Naive thymus-derived CD4-positive, alpha-beta T cell (primary cell): ENCODE data around the gene MAMDC2. TPM values are rescaled to one million over a fixed set of nuclear protein-coding genes. Genes with fewer than 3 reads are reported as not detected.

Experiments used
- ATAC-seq: fragments of 150-1000 bp; cut with Tn5 transposase; 2 replicates; pipeline ENCODE4 v1.10.0; 2021; ENCODE audit warnings: mild to moderate bottlenecking, moderate library complexity
- CTCF ChIA-PET: fragments of 350-600 bp; sonication (Branson Sonifier 250); formaldehyde crosslinking; loops from one replicate; lab custom pipeline; 2021; ENCODE audit warnings: antibody characterized with exemption; lab: Charles Lee
- POLR2A ChIA-PET: fragments of 350-600 bp; sonication (Branson Sonifier 250); formaldehyde crosslinking; loops from one replicate; lab custom pipeline; 2021; ENCODE audit warnings: antibody characterized with exemption, inconsistent platforms; lab: Charles Lee
- DNase-seq, 9 donors: peaks; one replicate each; pipeline versions ENCODE4 v3.0.0 to v3.0.0-alpha.2; 2020 to 2022; ENCODE audit warnings: mixed read lengths in 1 of 9
- H3K27ac ChIP-seq: one replicate; pipeline ENCODE4 v1.7.0; 2013; ENCODE audit warnings: mild to moderate bottlenecking, low read depth, low read length, moderate library complexity
- H3K27me3 ChIP-seq, 2 donors: one replicate each; pipeline ENCODE4 v1.7.0; 2013; ENCODE audit warnings: low read length in 2 of 2, mild to moderate bottlenecking in 2 of 2, moderate library complexity in 2 of 2; ENCODE audit not compliant: control insufficient read depth in 2 of 2, insufficient read depth in 2 of 2
- H3K36me3 ChIP-seq, 3 experiments: 1 replicate in 2 of 3; 2 replicates in 1 of 3; pipeline ENCODE4 v1.7.0; 2013; ENCODE audit warnings: low read length in 3 of 3, mild to moderate bottlenecking in 3 of 3, moderate library complexity in 1 of 3; ENCODE audit not compliant: insufficient read depth in 3 of 3, control insufficient read depth in 2 of 3
- H3K4me1 ChIP-seq, 2 donors: one replicate each; pipeline ENCODE4 v1.7.0; 2013; ENCODE audit warnings: low read length in 2 of 2, mild to moderate bottlenecking in 2 of 2, moderate library complexity in 1 of 2; ENCODE audit not compliant: control insufficient read depth in 2 of 2, insufficient read depth in 2 of 2
- H3K4me3 ChIP-seq: 2 replicates; pipeline ENCODE4 v1.7.0; 2013; ENCODE audit warnings: mild to moderate bottlenecking, low read length
- H3K9me3 ChIP-seq, 3 experiments: 1 replicate in 2 of 3; 2 replicates in 1 of 3; pipeline ENCODE4 v1.7.0; 2013; ENCODE audit warnings: low read length in 3 of 3; ENCODE audit not compliant: control insufficient read depth in 2 of 3
- H3K27ac Mint-ChIP-seq, 9 donors: one replicate each; pipeline ENCODE4 v1.8.0; 2020 to 2022; ENCODE audit warnings: mixed read lengths in 9 of 9, mild to moderate bottlenecking in 8 of 9, moderate library complexity in 5 of 9, inconsistent platforms in 2 of 9
- H3K27me3 Mint-ChIP-seq, 5 donors: one replicate each; pipeline ENCODE4 v1.8.0; 2021 to 2022; ENCODE audit warnings: mixed read lengths in 5 of 5, mild to moderate bottlenecking in 1 of 5
- H3K36me3 Mint-ChIP-seq, 5 donors: one replicate each; pipeline ENCODE4 v1.8.0; 2020 to 2022; ENCODE audit warnings: mixed read lengths in 5 of 5, mild to moderate bottlenecking in 3 of 5, inconsistent platforms in 1 of 5
- H3K4me1 Mint-ChIP-seq, 7 donors: one replicate each; pipeline ENCODE4 v1.8.0; 2020 to 2022; ENCODE audit warnings: mixed read lengths in 7 of 7, mild to moderate bottlenecking in 3 of 7, inconsistent platforms in 1 of 7
- H3K4me3 Mint-ChIP-seq, 10 donors: one replicate each; pipeline ENCODE4 v1.8.0; 2020 to 2022; ENCODE audit warnings: mild to moderate bottlenecking in 10 of 10, mixed read lengths in 10 of 10, moderate library complexity in 6 of 10, inconsistent platforms in 2 of 10
- H3K9me3 Mint-ChIP-seq, 11 donors: one replicate each; pipeline ENCODE4 v1.8.0; 2020 to 2022; ENCODE audit warnings: mixed read lengths in 11 of 11, mild to moderate bottlenecking in 4 of 11, inconsistent platforms in 1 of 11, moderate library complexity in 1 of 11
- intact Hi-C, 2 donors: fragments of 100-400 bp; cut with micrococcal nuclease; formaldehyde crosslinking; loops; one replicate each; pipeline ENCODE4 v1.15.1; 2023
- polyA plus RNA-seq, 2 donors: library from polyadenylated mRNA; unstranded; fragments of 300-500 nt; fragmentation: Illumina TruSeq; gene quantifications; one replicate each; pipeline ENCODE4 v1.2.3, GENCODE V29; 2021
- total RNA-seq, 6 experiments: library from RNA in 5 of 6; stranded (reverse) in 5 of 6; gene quantifications; 1 replicate in 5 of 6; 2 replicates in 1 of 6; pipeline ENCODE4 v1.2.3 and lab custom pipeline; 2021 to 2026

Gene MAMDC2
- total and polyA plus RNA-seq, 7 experiments from 2014 or later = 0.61 TPM; not detected in 6

DNA sequence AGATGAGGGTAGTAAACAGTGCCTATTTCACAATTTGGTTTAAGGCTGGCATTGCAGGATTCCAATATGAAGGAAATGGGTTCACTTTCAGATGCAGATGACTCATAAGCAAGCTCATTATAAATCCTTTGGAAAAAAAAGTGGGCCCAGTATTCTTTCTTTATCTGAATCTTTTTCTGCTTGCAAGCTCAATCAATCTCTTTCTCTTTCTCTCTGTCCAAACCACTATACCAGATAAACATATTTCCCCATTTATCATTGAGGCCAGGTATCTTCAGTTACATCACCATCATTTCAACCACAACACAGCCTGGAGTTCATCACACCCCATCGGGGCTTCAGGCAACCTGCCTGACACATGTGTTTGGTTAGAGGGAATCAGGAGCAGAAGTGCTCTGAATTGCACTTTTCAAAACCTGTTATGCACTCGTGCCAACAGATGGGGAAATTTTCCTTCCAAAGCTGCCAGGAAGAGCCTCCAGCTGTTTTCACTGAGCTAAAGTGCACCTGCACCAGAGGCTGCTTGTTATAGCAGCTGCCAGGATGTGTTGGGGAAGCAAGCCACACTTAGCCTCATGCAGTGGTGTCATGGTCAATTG lies 30.0 kb upstream of the MAMDC2 start:
- Mint-ChIP-seq H3K27me3 (peaks cover 0 to 18% (median 4%) of the 10 kb centered on the region in 5 donors), H3K36me3 (no peaks in the 10 kb centered on the region), H3K9me3 (no peaks in the 10 kb centered on the region), H3K27ac (no peak overlapping the region), H3K4me1 (peaks cover 0 to 2% (median 0%) of the 10 kb centered on the region in 7 donors), H3K4me3 (no peak overlapping the region)
- POLR2A ChIA-PET = no interaction called here
- H3K27me3 ChIP-seq = no peaks in the 10 kb centered on the region
- no peaks in the 10 kb centered on the region for H3K4me1 ChIP-seq
- CTCF ChIA-PET = no interaction called here
- no peak overlapping the region for H3K4me3 ChIP-seq
- H3K9me3 ChIP-seq = no peaks in the 10 kb centered on the region
- no peak for DNase-seq
- ATAC-seq = no peak
- intact Hi-C loops = no loop called here
- no peaks in the 10 kb centered on the region for H3K36me3 ChIP-seq
- H3K27ac ChIP-seq = no peak overlapping the region

- no peaks in the 10 kb centered on the region for H3K9me3 Mint-ChIP-seq
- peaks cover 0 to 16% (median 8%) of the 10 kb centered on the region in 5 donors for H3K27me3 Mint-ChIP-seq
These were observed 28.5 kb upstream of the MAMDC2 start for GRCh38 chr9:70015099-70015498.

GRCh38 chr9:70020217-70020616 lies 23.4 kb upstream of the MAMDC2 start:
- Mint-ChIP-seq H3K4me3 (no peak overlapping the region), H3K27ac (no peak overlapping the region), H3K27me3 (peaks cover 6 to 20% (median 14%) of the 10 kb centered on the region in 5 donors), H3K36me3 (no peaks in the 10 kb centered on the region), H3K4me1 (no peaks in the 10 kb centered on the region), H3K9me3 (peaks cover 0 to 8% (median 0%) of the 10 kb centered on the region in 11 donors)
- DNase-seq = no peak
- Histone ChIP-seq H3K4me3 (no peak overlapping the region), H3K9me3 (no peaks in the 10 kb centered on the region), H3K4me1 (no peaks in the 10 kb centered on the region), H3K27ac (no peak overlapping the region), H3K36me3 (no peaks in the 10 kb centered on the region), H3K27me3 (no peaks in the 10 kb centered on the region)
- CTCF ChIA-PET = no interaction called here
- POLR2A ChIA-PET = no interaction called here
- intact Hi-C loops = no loop called here
- no peak for ATAC-seq

More at GRCh38 chr9:70015099-70015498, 28.5 kb upstream of the MAMDC2 start:
- Histone ChIP-seq H3K36me3 (no peaks in the 10 kb centered on the region), H3K4me1 (no peaks in the 10 kb centered on the region), H3K4me3 (no peak overlapping the region), H3K27me3 (no peaks in the 10 kb centered on the region), H3K27ac (no peak overlapping the region), H3K9me3 (no peaks in the 10 kb centered on the region)
- no peak overlapping the region for H3K4me3 Mint-ChIP-seq
- no peaks in the 10 kb centered on the region for H3K4me1 Mint-ChIP-seq
- no peaks in the 10 kb centered on the region for H3K36me3 Mint-ChIP-seq
- ATAC-seq (no peak), DNase-seq (no peak)
- ChIA-PET CTCF (no interaction called here), POLR2A (no interaction called here)
- intact Hi-C loops = no loop called here
- H3K27ac Mint-ChIP-seq = no peak overlapping the region

DNA sequence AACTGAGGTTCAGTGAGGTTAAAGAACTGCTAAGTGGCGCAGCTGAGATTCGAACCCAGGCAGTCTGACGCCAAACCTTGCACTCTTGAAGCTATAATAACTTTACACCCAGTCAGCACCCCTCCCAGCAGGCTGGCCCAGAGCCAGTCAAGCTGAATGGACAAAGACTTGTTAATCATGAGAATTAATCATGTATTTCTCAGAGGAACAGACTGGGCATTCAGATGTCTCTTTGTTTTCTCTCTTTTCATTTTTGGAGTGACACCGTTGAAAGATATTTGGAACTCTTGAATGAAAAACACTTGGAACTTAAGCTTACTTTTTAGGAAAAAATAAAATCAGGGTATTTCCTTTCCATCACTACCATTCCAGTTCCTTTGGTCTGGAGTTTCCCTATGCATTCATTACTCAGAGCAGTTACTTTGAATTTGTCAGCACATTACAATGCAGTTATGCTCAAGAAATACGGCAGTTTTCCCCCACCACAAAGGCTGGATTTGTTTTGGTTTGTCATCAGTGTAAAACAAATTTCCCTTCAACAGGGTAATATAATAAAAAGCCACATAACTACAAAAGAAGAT lies 22.6 kb upstream of the MAMDC2 start:
- ChIA-PET POLR2A (no interaction called here), CTCF (no interaction called here)
- Mint-ChIP-seq H3K4me3 (no peak overlapping the region), H3K9me3 (peaks cover 0 to 12% (median 1%) of the 10 kb centered on the region in 11 donors), H3K36me3 (no peaks in the 10 kb centered on the region), H3K27me3 (peaks cover 6 to 25% (median 14%) of the 10 kb centered on the region in 5 donors), H3K4me1 (no peaks in the 10 kb centered on the region), H3K27ac (no peak overlapping the region)
- no peaks in the 10 kb centered on the region for H3K9me3 ChIP-seq
- DNase-seq (no peak), ATAC-seq (no peak)
- no peaks in the 10 kb centered on the region for H3K27me3 ChIP-seq
- H3K4me3 ChIP-seq = no peak overlapping the region
- no peak overlapping the region for H3K27ac ChIP-seq
- intact Hi-C loops = no loop called here
- no peaks in the 10 kb centered on the region for H3K36me3 ChIP-seq
- H3K4me1 ChIP-seq = no peaks in the 10 kb centered on the region

- Histone ChIP-seq H3K36me3 (no peaks in the 10 kb centered on the region), H3K27me3 (peaks cover 0 to 4% of the 10 kb centered on the region in 2 donors), H3K27ac (no peak overlapping the region), H3K4me1 (no peaks in the 10 kb centered on the region), H3K4me3 (no peak overlapping the region), H3K9me3 (no peaks in the 10 kb centered on the region)
- ChIA-PET POLR2A (no interaction called here), CTCF (no interaction called here)
- intact Hi-C loops = no loop called here
- no peak overlapping the region for H3K4me3 Mint-ChIP-seq
- peaks cover 5 to 41% (median 17%) of the 10 kb centered on the region in 5 donors for H3K27me3 Mint-ChIP-seq
- no peaks in the 10 kb centered on the region for H3K36me3 Mint-ChIP-seq
- peaks cover 0 to 19% (median 1%) of the 10 kb centered on the region in 11 donors for H3K9me3 Mint-ChIP-seq
- H3K27ac Mint-ChIP-seq = no peak overlapping the region
- DNase-seq (no peak), ATAC-seq (no peak)
- no peaks in the 10 kb centered on the region for H3K4me1 Mint-ChIP-seq
These were observed 15.4 kb upstream of the MAMDC2 start for GRCh38 chr9:70028287-70028686.

DNA sequence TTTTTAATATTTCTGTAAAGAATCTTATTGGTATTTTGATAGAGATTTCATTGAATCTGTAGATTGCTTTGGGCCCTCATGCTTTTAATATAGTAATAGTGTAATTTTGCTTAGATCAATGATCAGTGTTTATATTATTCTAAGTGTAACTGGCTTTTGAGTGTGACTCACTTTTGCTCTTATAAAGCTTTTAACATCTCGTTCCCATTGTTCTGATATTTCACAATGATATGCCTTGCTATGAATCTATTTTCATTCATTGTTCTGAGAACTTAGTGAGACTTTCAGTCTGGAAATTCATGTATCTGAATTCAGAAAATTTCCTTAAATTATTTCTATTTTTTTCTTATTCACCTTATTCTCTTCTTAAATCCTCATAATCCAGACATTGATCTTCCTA lies 13.5 kb upstream of the MAMDC2 start:
- Histone ChIP-seq H3K4me3 (no peak overlapping the region), H3K27me3 (peaks cover 0 to 4% of the 10 kb centered on the region in 2 donors), H3K9me3 (no peaks in the 10 kb centered on the region), H3K36me3 (no peaks in the 10 kb centered on the region), H3K27ac (no peak overlapping the region), H3K4me1 (no peaks in the 10 kb centered on the region)
- H3K27ac Mint-ChIP-seq = no peak overlapping the region
- H3K36me3 Mint-ChIP-seq = no peaks in the 10 kb centered on the region
- ChIA-PET CTCF (no interaction called here), POLR2A (no interaction called here)
- DNase-seq = no peak
- H3K4me1 Mint-ChIP-seq = no peaks in the 10 kb centered on the region
- no peak overlapping the region for H3K4me3 Mint-ChIP-seq
- H3K27me3 Mint-ChIP-seq = peaks cover 3 to 25% (median 15%) of the 10 kb centered on the region in 5 donors
- no peak for ATAC-seq
- intact Hi-C loops = no loop called here
- H3K9me3 Mint-ChIP-seq = peaks cover 0 to 13% (median 0%) of the 10 kb centered on the region in 11 donors

DNA sequence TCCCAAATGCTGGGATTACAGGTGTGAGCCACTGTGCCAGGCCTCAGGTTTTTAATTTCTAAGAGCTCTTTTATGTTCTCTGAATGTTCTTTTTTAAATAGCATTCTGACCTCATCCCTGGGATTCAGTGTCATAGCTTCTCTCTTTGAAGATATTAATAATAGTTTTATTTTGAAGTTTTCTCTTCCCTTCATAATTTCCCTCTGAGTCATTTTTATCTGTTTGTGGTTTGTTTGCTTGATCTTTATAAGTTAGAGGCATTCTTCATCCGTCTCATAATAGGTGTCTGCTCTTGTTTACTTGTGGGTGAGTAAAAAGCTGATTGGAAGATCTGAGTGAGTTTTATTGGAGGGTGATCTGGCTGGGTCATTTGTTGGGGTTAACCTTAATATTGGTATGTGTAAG lies 12.5 kb upstream of the MAMDC2 start:
- no peaks in the 10 kb centered on the region for H3K9me3 ChIP-seq
- peaks cover 0 to 9% (median 0%) of the 10 kb centered on the region in 11 donors for H3K9me3 Mint-ChIP-seq
- intact Hi-C loops = no loop called here

More for the DNA sequence above, 12.5 kb upstream of the MAMDC2 start:
- DNase-seq = no peak
- no peaks in the 10 kb centered on the region for H3K4me1 Mint-ChIP-seq
- Histone ChIP-seq H3K36me3 (no peaks in the 10 kb centered on the region), H3K4me1 (no peaks in the 10 kb centered on the region), H3K27ac (no peak overlapping the region), H3K4me3 (no peak overlapping the region), H3K27me3 (peaks cover 0 to 4% of the 10 kb centered on the region in 2 donors)
- H3K4me3 Mint-ChIP-seq = no peak overlapping the region
- ChIA-PET POLR2A (interaction anchor here (0.6 kb wide), 1 partner anchor 656 kb away, joined by 3 read pairs; no protein-coding TSS in a partner anchor), CTCF (no interaction called here)
- ATAC-seq = no peak
- H3K27me3 Mint-ChIP-seq = peaks cover 3 to 20% (median 15%) of the 10 kb centered on the region in 5 donors
- H3K36me3 Mint-ChIP-seq = no peaks in the 10 kb centered on the region
- no peak overlapping the region for H3K27ac Mint-ChIP-seq
